HepG2 (cell line): Measurements from ENCODE around the gene LY6G5B. TPM values are rescaled to one million over a fixed set of nuclear protein-coding genes. Genes with fewer than 3 reads are reported as not detected.

Experiments
- ATAC-seq: fragments of 200-7000 bp; cut with Tn5 transposase; 3 replicates; pipeline ENCODE4 v1.9.1; 2020; ENCODE audit warnings: mild to moderate bottlenecking, moderate library complexity
- BruUV-seq: library from RNA; stranded (reverse); fragments of 400-500 nt; replicated peaks from 2 replicates; lab custom pipeline; 2021; lab: Mats Ljungman, UMichigan
- CTCF ChIA-PET: fragments of 300-600 bp; formaldehyde crosslinking; extraction: SDS; loops from one replicate; lab custom pipeline; 2021; ENCODE audit warnings: low total read pairs, inconsistent platforms, low intra/inter-chr PET ratio; lab: Yijun Ruan, JAX
- POLR2A ChIA-PET: fragments of 350-600 bp; sonication (Branson Sonifier 250); formaldehyde crosslinking; loops from one replicate; lab custom pipeline; 2020; ENCODE audit warnings: antibody characterized with exemption, inconsistent platforms; lab: Yijun Ruan, JAX
- DNase-seq: peaks from one replicate; pipeline ENCODE4 v3.0.0-alpha.2; 2015; ENCODE audit warnings: low spot score
- FAIRE-seq: peaks from 3 replicates; lab custom pipeline; 2011; peaks lifted over from hg19 to GRCh38; lab: Jason Lieb, UNC
- H2AFZ ChIP-seq: one replicate; pipeline ENCODE4 v1.6.1; 2011; ENCODE audit warnings: low read length, inconsistent platforms
- H3K27ac ChIP-seq: fragments of 300-600 bp; 3 replicates; pipeline ENCODE4 v1.8.0; 2011; ENCODE audit warnings: mixed run types, mild to moderate bottlenecking, mixed read lengths, low read length, inconsistent platforms; ENCODE audit not compliant: insufficient read depth; ENCODE audit errors: extremely low read length
- H3K27me3 ChIP-seq, 2 experiments: fragments of 200-600 bp in 1 of 2; 2 replicates in 1 of 2; 3 replicates in 1 of 2; pipeline versions ENCODE4 v1.6.0 to v1.8.0; 2011; ENCODE audit warnings: low read length in 2 of 2, mild to moderate bottlenecking in 2 of 2, moderate library complexity in 2 of 2, inconsistent platforms in 1 of 2; ENCODE audit not compliant: insufficient read depth in 2 of 2, control insufficient read depth in 1 of 2
- H3K36me3 ChIP-seq, 2 experiments: fragments of 200-600 bp in 1 of 2; replicated peaks in 1 of 2; 2 replicates in 1 of 2; 3 replicates in 1 of 2; pipeline versions ENCODE4 v1.5.1 to v1.8.0; 2011; ENCODE audit warnings: low read length in 2 of 2, inconsistent platforms in 1 of 2; ENCODE audit not compliant: insufficient read depth in 2 of 2, control insufficient read depth in 1 of 2
- H3K4me1 ChIP-seq: 2 replicates; pipeline ENCODE4 v1.5.1; 2012; ENCODE audit warnings: low read length, inconsistent platforms; ENCODE audit not compliant: insufficient read depth
- H3K4me2 ChIP-seq: 2 replicates; pipeline ENCODE4 v1.6.0; 2011; ENCODE audit warnings: low read depth, low read length, inconsistent platforms
- H3K4me3 ChIP-seq, 3 experiments: fragments of 200-600 bp in 1 of 3; sonication (generic), shearing (Covaris generic) in 1 of 3; replicated peaks in 1 of 3; 2 replicates each; pipeline ENCODE4 v1.5.1; 2011 to 2016; ENCODE audit warnings: low read length in 3 of 3, inconsistent platforms in 2 of 3, low read depth in 2 of 3, mild to moderate bottlenecking in 2 of 3, control low read depth in 1 of 3, mixed read lengths in 1 of 3; ENCODE audit not compliant: insufficient read depth in 1 of 3
- H3K79me2 ChIP-seq: one replicate; pipeline ENCODE4 v1.6.1; 2011; ENCODE audit warnings: low read length, inconsistent platforms; ENCODE audit not compliant: insufficient read depth
- H3K9ac ChIP-seq: 2 replicates; pipeline ENCODE4 v1.6.0; 2011; ENCODE audit warnings: mild to moderate bottlenecking, low read depth, low read length, inconsistent platforms; ENCODE audit not compliant: insufficient read depth
- H3K9me3 ChIP-seq: 2 replicates; pipeline ENCODE4 v1.5.1; 2012; ENCODE audit warnings: mild to moderate bottlenecking, low read length
- H4K20me1 ChIP-seq: 2 replicates; pipeline ENCODE4 v1.6.0; 2011; ENCODE audit warnings: inconsistent platforms, mild to moderate bottlenecking, low read length, moderate library complexity; ENCODE audit not compliant: insufficient read depth
- ERF ChIP-seq: IDR thresholded peaks from 2 replicates; pipeline ENCODE4 v1.6.1; 2018; ENCODE audit warnings: missing biosample characterization, missing genetic modification reagents
- GTF2F1 ChIP-seq: fragments of 150-350 bp; IDR thresholded peaks from 2 replicates; pipeline ENCODE4 v1.6.1; 2014; ENCODE audit warnings: low read length
- HHEX ChIP-seq: IDR thresholded peaks from 2 replicates; pipeline ENCODE4 v1.6.1; 2016; ENCODE audit warnings: control low read depth
- HNRNPUL1 ChIP-seq: fragments of 200-400 bp; formaldehyde crosslinking; IDR thresholded peaks from 2 replicates; pipeline ENCODE4 v1.6.1; 2017; ENCODE audit warnings: low read depth, mild to moderate bottlenecking, low read length, moderate library complexity
- IRF1 ChIP-seq: sonication (generic); formaldehyde crosslinking; IDR thresholded peaks from 2 replicates; pipeline ENCODE4 v1.4.0; 2020; ENCODE audit warnings: low read depth, mild to moderate bottlenecking, missing genetic modification reagents
- KMT2A ChIP-seq: sonication (generic); formaldehyde crosslinking; IDR thresholded peaks from 2 replicates; pipeline ENCODE4 v1.4.0; 2020; ENCODE audit warnings: missing genetic modification reagents
- PATZ1 ChIP-seq: sonication (generic); formaldehyde crosslinking; IDR thresholded peaks from 2 replicates; pipeline ENCODE4 v1.4.0; 2020; ENCODE audit warnings: missing genetic modification reagents
- POLR2AphosphoS2 ChIP-seq: IDR thresholded peaks from 2 replicates; pipeline ENCODE4 v1.6.1; 2011; ENCODE audit warnings: low read depth, low read length, improper control_type of control experiment
- RFXAP ChIP-seq: sonication (generic); formaldehyde crosslinking; IDR thresholded peaks from 2 replicates; pipeline ENCODE4 v1.4.0; 2020; ENCODE audit warnings: missing genetic modification reagents, borderline replicate concordance
- RNF2 ChIP-seq: fragments of 450-650 bp; conservative IDR thresholded peaks from 2 replicates; pipeline ENCODE4 v1.6.1; 2016; ENCODE audit warnings: low read depth
- SNAPC5 ChIP-seq: sonication (generic); formaldehyde crosslinking; IDR thresholded peaks from 2 replicates; pipeline ENCODE4 v1.8.1; 2023; ENCODE audit warnings: mild to moderate bottlenecking, missing genetic modification reagents, borderline replicate concordance
- TEAD2 ChIP-seq: sonication (generic); formaldehyde crosslinking; IDR thresholded peaks from 2 replicates; pipeline ENCODE4 v1.9.0; 2021; ENCODE audit warnings: missing genetic modification reagents
- ZNF225 ChIP-seq: sonication (generic); formaldehyde crosslinking; IDR thresholded peaks from 2 replicates; pipeline ENCODE4 v1.4.0; 2020; ENCODE audit warnings: mild to moderate bottlenecking, missing genetic modification reagents
- ZNF276 ChIP-seq: sonication (generic); formaldehyde crosslinking; IDR thresholded peaks from 2 replicates; pipeline ENCODE4 v1.4.0; 2020; ENCODE audit warnings: mild to moderate bottlenecking, low read depth, missing genetic modification reagents
- ZNF776 ChIP-seq: sonication (generic); formaldehyde crosslinking; IDR thresholded peaks from 2 replicates; pipeline ENCODE4 v1.4.0; 2020; ENCODE audit warnings: mild to moderate bottlenecking, missing genetic modification reagents
- ZSCAN30 ChIP-seq: sonication (generic); formaldehyde crosslinking; IDR thresholded peaks from 2 replicates; pipeline ENCODE4 v1.5.0; 2020; ENCODE audit warnings: mild to moderate bottlenecking, missing genetic modification reagents
- WGBS: methylation state at CpG from one replicate; pipeline ENCODE4 v1.1.6; 2017; ENCODE audit warnings: low lambda C conversion rate; 5-methylcytosine and 5-hydroxymethylcytosine counted together
- in situ Hi-C: cut with HindIII; loops from 2 replicates; pipeline ENCODE4 v1.10.0; 2017; ENCODE audit warnings: low pct_unique_long_range_greater_than_20kb; ENCODE audit not compliant: extremely low pct_ligation_motif_present
- intact Hi-C: fragments of 100-400 bp; cut with micrococcal nuclease; formaldehyde crosslinking; loops from one replicate; pipeline ENCODE4 v1.10.0; 2022; ENCODE audit not compliant: unreplicated experiment
- polyA plus RNA-seq, 8 experiments: library from polyadenylated mRNA; depleted of rRNA in 3 of 8; stranded (reverse) in 7 of 8; unstranded in 1 of 8; fragments of >200 nt; fragmentation: Illumina TruSeq in 4 of 8; extraction: Trizol in 4 of 8; gene quantifications; 2 replicates each; pipeline versions ENCODE4 v1.2.1 to v1.2.3, GENCODE V29; 2011 to 2016; ENCODE audit warnings: low read depth in 4 of 8, missing spikeins in 1 of 8, mixed read lengths in 1 of 8; ENCODE audit not compliant: insufficient read depth in 1 of 8
- total RNA-seq, 5 experiments: library from RNA; depleted of rRNA; stranded (reverse); fragments of >200 nt; fragmentation: Illumina TruSeq; extraction: Trizol; gene quantifications; 2 replicates each; pipeline ENCODE4 v1.2.3, GENCODE V29; 2016; ENCODE audit warnings: low read depth in 1 of 5
- TF ChIP-seq, protein P1 (sequence below): sonication (generic); formaldehyde crosslinking; IDR thresholded peaks from 2 replicates; pipeline ENCODE4 v1.8.0; 2022; ENCODE audit warnings: missing genetic modification reagents, mild to moderate bottlenecking, inconsistent platforms, borderline replicate concordance

The LY6G5B gene
- total and polyA plus RNA-seq, 2 of the 13 experiments (the other 11 are each of a cell fraction or from before 2014, with no cell fraction given) = 7.8 to 15.7 TPM

GRCh38 chr6:31645325-31645724 is 24.5 kb upstream of the LY6G5B start (continued):
- no peak for TF ChIP-seq HNRNPUL1

- Histone ChIP-seq H3K9ac (peak overlapping the region; percentile 91), H4K20me1 (no peaks in the 10 kb centered on the region), H3K4me3 (peak overlapping the region; percentile 73 to 88 (median 77)), H3K9me3 (no peaks in the 10 kb centered on the region), H3K36me3 (peaks cover 18 to 40% of the 10 kb centered on the region in 2 experiments), H3K4me2 (peak overlapping the region; percentile 100), H3K27ac (peak overlapping the region; percentile 96), H3K79me2 (peaks cover 54% of the 10 kb centered on the region), H2AFZ (no peak overlapping the region), H3K4me1 (peaks cover 56% of the 10 kb centered on the region), H3K27me3 (no peaks in the 10 kb centered on the region; a peak in 2 of 5 replicates)
- ATAC-seq (peak; percentile 49), FAIRE-seq (peak; percentile 15), DNase-seq (peak; percentile 89)
- in situ Hi-C loops (no loop called here), intact Hi-C loops (loop anchor here (1.0 to 10.0 kb wide), 3 partner anchors 9 to 107 kb away; partner anchors contain the start of genes ATP6V1G2, C6orf47, DDX39B and NFKBIL1)
- BruUV-seq = TSS peak; percentile 61
- ChIA-PET CTCF (no interaction called here), POLR2A (interaction anchor here (0.6 to 8.0 kb wide), 34 partner anchors 8 to 1320 kb away, joined by 3 to 438 read pairs (median 6); partner anchors contain the start of genes ABHD16A, AIF1, ATP6V1G2 and C6orf47)
- WGBS = 11% methylated on average over 15 of the region's 29 CpGs
- TF ChIP-seq KMT2A (CRISPR knock-in tag) = no peak; the same call in none of the 2 replicates
- TF ChIP-seq RNF2 = no peak
- no peak for TF ChIP-seq ZNF276 (CRISPR knock-in tag)
- peak; percentile 18; the same call in 1 of the 2 replicates for TF ChIP-seq PATZ1 (CRISPR knock-in tag)
- no peak for TF ChIP-seq GTF2F1
- TF ChIP-seq TEAD2 (CRISPR knock-in tag) = no peak
- TF ChIP-seq, protein P1, sequence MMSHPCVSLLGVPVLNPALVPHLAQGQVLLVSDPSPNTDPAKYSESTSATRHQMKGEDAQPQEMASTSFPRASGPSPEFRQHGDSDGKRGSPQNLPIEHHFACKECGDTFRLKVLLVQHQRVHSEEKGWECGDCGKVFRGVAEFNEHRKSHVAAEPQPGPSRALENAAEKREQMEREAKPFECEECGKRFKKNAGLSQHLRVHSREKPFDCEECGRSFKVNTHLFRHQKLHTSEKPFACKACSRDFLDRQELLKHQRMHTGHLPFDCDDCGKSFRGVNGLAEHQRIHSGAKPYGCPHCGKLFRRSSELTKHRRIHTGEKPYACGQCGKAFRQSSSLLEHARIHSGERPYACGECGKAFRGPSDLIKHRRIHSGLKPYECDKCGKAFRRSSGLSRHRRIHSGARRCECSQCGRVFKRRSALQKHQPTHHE (CRISPR knock-in tag) = no peak
- no peak for TF ChIP-seq POLR2AphosphoS2
- 0 out of 2 replicates have a peak, but pooled peaks have one; percentile 1 for TF ChIP-seq ERF (CRISPR knock-in tag)
- TF ChIP-seq ZSCAN30 (CRISPR knock-in tag) = no peak
- no peak for TF ChIP-seq ZNF225 (CRISPR knock-in tag)
- no peak for TF ChIP-seq RFXAP
- no peak for TF ChIP-seq IRF1 (CRISPR knock-in tag)
- TF ChIP-seq HHEX = no peak
- peak; percentile 1; the same call in 1 of the 2 replicates for TF ChIP-seq ZNF776 (CRISPR knock-in tag)
- no peak for TF ChIP-seq SNAPC5 (CRISPR knock-in tag)
These were observed 18.1 kb upstream of the LY6G5B start for GRCh38 chr6:31651602-31652191.
